Measurements from ENCODE around the gene NUDT17.

- TF ChIP-seq ADNP (tag; IDR thresholded peaks at IDR 0.05) (no peak), TCF7 (IDR thresholded peaks at IDR 0.05; ENCODE audit: borderline replicate concordance) (no peak), PHF20 (IDR thresholded peaks at IDR 0.05; ENCODE audit: partially characterized antibody) (no peak), USF2 (CRISPR knock-in tag; IDR thresholded peaks at IDR 0.05) (no peak), ZBTB26 (CRISPR knock-in tag; IDR thresholded peaks at IDR 0.05) (no peak), HBP1 (CRISPR knock-in tag; IDR thresholded peaks at IDR 0.05) (no peak), PHF8 (IDR thresholded peaks at IDR 0.05; ENCODE audit: borderline replicate concordance, low read length) (no peak), MXI1 (IDR thresholded peaks at IDR 0.05; ENCODE audit: low read depth, low read length) (no peak), FOXM1 (IDR thresholded peaks at IDR 0.05; ENCODE audit: low read depth) (no peak), FOXM1 (CRISPR knock-in tag; IDR thresholded peaks at IDR 0.05; ENCODE audit: low read depth) (no peak)
These were observed 47.2 kb downstream of the NUDT17 start for GRCh38 chr1:145892486-145893087.
